Measurements from ENCODE around the gene ABCA2. TPM values are rescaled to one million over a fixed set of nuclear protein-coding genes. Genes with fewer than 3 reads are reported as not detected.
A peak's percentile ranks its signal among the peaks of the same experiment; 100 is the strongest.

ABCA2 gene
- total and polyA plus RNA-seq, 8 donors, result 7.3 to 385 (median 44.2) TPM

- DNase-seq, result no peak
- H3K27me3 ChIP-seq, result peaks cover 6 to 59% (median 42%) of the 10 kb centered on the region in 3 donors
- H3K36me3 ChIP-seq, result peaks cover 17 to 30% (median 22%) of the 10 kb centered on the region in 4 donors
- WGBS, 5 donors, result 25 to 52% (median 37%) methylated on average over 4 to 12 of the region's 12 CpGs
- TF ChIP-seq POLR2A (IDR thresholded peaks at IDR 0.05) (no peak), CTCF (IDR thresholded peaks at IDR 0.05) (no peak)
- intact Hi-C loops (cut with DNase I; ENCODE audit: low total_unique reads), result no loop called here
- peak overlapping the region; percentile 58 to 78 (median 66) for H3K4me3 ChIP-seq
- H3K9me3 ChIP-seq, result no peaks in the 10 kb centered on the region
- peak overlapping the region; percentile 66 to 84 (median 79) for H3K27ac ChIP-seq
- H3K4me1 ChIP-seq, result peaks cover 39 to 58% (median 53%) of the 10 kb centered on the region in 4 donors
Observed at GRCh38 chr9:137044037-137044436, 16.0 kb upstream of the ABCA2 start.

- WGBS, 5 donors, result 35 to 58% (median 52%) methylated on average over 14 to 36 of the region's 36 CpGs
- TF ChIP-seq CTCF (IDR thresholded peaks at IDR 0.05) (no peak), POLR2A (IDR thresholded peaks at IDR 0.05) (no peak), POLR2AphosphoS5 (IDR thresholded peaks at IDR 0.05) (peak; percentile 24 to 60 (median 55)), EP300 (IDR thresholded peaks at IDR 0.05) (no peak)
- H3K36me3 ChIP-seq, result peaks cover 17 to 40% (median 32%) of the 10 kb centered on the region in 4 donors
- H3K9me3 ChIP-seq, result no peaks in the 10 kb centered on the region
- H3K4me1 ChIP-seq, result peaks cover 34 to 51% (median 47%) of the 10 kb centered on the region in 4 donors
- peak overlapping the region; percentile 66 to 84 (median 79) for H3K27ac ChIP-seq
- peak overlapping the region; percentile 58 to 78 (median 66) for H3K4me3 ChIP-seq
- intact Hi-C loops (cut with DNase I; ENCODE audit: low total_unique reads), result no loop called here
- H3K27me3 ChIP-seq, result peaks cover 0 to 49% (median 32%) of the 10 kb centered on the region in 3 donors
- DNase-seq, result peak; percentile 63 to 79
Observed at GRCh38 chr9:137042751-137043727, 15.0 kb upstream of the ABCA2 start.

GRCh38 chr9:137041124-137041523 lies 13.1 kb upstream of the ABCA2 start:
- TF ChIP-seq POLR2A (IDR thresholded peaks at IDR 0.05), result no peak
- TF ChIP-seq POLR2AphosphoS5 (IDR thresholded peaks at IDR 0.05), result no peak
- no peak for TF ChIP-seq CTCF (IDR thresholded peaks at IDR 0.05)
- TF ChIP-seq EP300 (IDR thresholded peaks at IDR 0.05), result no peak
- H3K36me3 ChIP-seq, result peaks cover 17 to 50% (median 39%) of the 10 kb centered on the region in 4 donors
- peak overlapping the region in 1 of 4 donors; percentile 7 for H3K4me3 ChIP-seq
- 58 to 68% (median 68%) methylated on average over 10 to 16 of the region's 16 CpGs for WGBS, 5 donors
- no peaks in the 10 kb centered on the region for H3K9me3 ChIP-seq
- peaks cover 26 to 42% (median 37%) of the 10 kb centered on the region in 4 donors for H3K4me1 ChIP-seq
- peaks cover 0 to 30% (median 15%) of the 10 kb centered on the region in 3 donors for H3K27me3 ChIP-seq
- intact Hi-C loops (cut with DNase I; ENCODE audit: low total_unique reads), result no loop called here
- no peak for DNase-seq
- H3K27ac ChIP-seq, result peak overlapping the region in 2 of 5 donors; percentile 50 to 84

GRCh38 chr9:137040568-137040967 lies 12.5 kb upstream of the ABCA2 start:
- Histone ChIP-seq H3K27ac (peak overlapping the region in 1 of 5 donors; percentile 84), H3K4me3 (peak overlapping the region in 1 of 4 donors; percentile 7), H3K27me3 (peaks cover 0 to 26% (median 12%) of the 10 kb centered on the region in 3 donors), H3K36me3 (peaks cover 17 to 50% (median 39%) of the 10 kb centered on the region in 4 donors), H3K4me1 (peaks cover 23 to 40% (median 36%) of the 10 kb centered on the region in 4 donors), H3K9me3 (no peaks in the 10 kb centered on the region)
- 81 to 89% (median 83%) methylated on average over 7 to 23 of the region's 23 CpGs for WGBS, 5 donors
- no peak for DNase-seq
- intact Hi-C loops (cut with DNase I; ENCODE audit: low total_unique reads), result no loop called here
- no peak for TF ChIP-seq EP300 (IDR thresholded peaks at IDR 0.05)
- no peak for TF ChIP-seq CTCF (IDR thresholded peaks at IDR 0.05)
- TF ChIP-seq POLR2A (IDR thresholded peaks at IDR 0.05), result no peak
- no peak for TF ChIP-seq POLR2AphosphoS5 (IDR thresholded peaks at IDR 0.05)

Data from stomach (tissue), 9 donors.